ENCODE data around the gene HHAT.
A peak's percentile ranks its signal among the peaks of the same experiment; 100 is the strongest.

The HHAT gene

DNA sequence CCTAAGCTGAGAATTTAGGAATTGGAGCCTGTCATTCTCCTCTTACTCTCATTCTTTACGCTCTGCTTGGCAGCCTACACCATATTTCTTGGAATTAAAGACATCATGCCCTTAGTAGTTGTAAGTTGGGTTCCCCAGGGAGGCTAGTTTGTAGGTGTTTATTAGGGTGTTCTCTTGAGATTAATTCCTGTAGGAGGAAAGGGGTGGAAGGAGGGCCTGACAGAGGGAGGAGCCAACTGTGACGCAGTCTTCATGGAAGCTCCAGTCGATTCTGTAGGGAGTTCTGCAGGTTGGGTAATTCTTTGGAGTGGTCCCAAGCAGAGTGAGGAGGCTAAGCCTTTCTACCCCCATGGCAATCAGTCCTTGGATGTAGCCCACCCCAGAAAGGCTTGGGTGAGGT is 111.4 kb downstream of the HHAT start:
- no peak for DNase-seq (ENCODE audit: low spot score)

DNA sequence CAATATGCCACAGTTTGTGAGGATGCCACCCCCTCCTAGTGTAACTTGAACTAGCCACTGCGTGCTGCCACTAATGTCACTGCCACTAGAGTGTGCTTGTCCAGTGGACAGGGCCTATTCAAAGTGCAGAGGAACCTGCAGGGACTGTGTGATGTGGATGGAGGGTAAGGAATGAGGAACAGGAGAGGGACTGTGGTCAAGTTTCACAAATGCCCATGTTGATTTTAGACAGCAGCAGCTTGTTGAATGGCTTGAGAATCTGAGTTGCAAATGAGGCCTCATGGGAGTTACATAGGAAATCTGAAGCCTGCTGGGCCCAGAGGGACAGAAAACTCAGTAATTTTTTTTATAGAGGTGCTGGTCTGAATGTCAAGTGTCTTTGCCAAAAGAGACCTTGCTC is 112.3 kb downstream of the HHAT start:
- no peak for DNase-seq (ENCODE audit: low spot score)

DNA sequence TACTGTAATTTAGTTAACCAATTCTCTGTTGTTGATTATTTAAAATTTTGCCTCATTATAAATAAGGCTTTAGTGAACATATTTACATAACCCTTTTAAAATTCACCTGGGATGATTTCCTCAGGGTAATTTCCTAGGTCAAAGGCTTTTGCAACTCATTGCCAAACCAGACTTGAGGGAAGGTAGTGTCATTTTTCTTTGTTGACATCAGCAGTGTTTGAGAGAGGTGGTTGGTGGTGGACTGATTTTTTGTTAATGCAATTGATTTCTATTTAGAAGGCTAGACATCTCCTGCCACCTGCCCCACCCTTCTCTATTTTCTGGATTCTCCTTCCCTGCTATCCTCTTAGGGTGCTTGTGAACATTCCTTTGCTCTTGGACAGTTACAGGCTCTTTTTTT is 116.8 kb downstream of the HHAT start:
- no peak for DNase-seq (ENCODE audit: low spot score)

DNA sequence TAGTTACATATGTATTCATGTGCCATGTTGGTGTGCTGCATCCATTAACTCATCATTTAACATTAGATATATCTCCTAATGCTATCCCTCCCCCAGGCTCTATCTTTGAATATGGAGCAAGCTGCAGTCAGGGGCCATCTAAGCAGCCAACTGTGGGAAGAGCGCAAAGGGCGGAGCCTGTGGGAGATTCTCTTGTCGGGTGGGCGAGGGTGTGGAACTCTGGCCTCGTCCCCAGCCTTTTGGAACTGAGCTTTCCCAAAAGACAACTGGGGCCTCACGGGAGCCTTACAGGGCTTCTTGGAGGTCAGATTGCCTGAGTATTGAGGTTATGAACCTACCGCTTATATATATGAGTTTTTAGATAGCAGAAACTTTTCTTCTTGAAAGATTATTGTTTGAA is 117.2 kb downstream of the HHAT start:
- DNase-seq (ENCODE audit: low spot score) = no peak

DNA sequence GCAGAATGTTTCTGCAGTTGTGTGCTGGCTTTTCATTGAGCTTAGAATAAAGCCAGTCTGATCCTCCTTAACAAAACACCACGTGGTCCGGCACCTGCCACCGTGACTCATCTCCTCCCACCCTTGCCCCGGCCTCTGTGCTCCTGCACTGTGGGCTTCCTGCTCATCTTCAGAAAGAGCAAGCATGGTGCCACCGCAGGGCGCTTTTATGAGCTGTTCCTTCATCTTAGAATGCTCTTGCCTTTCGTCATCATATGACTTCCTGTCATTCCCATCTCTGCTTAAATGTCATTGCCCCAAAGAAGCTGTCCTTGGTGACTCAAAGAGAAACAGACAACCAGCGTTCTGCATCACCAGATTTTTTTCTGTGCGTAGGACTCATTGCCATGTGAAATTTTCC is 117.8 kb downstream of the HHAT start:
- DNase-seq (ENCODE audit: low spot score) = no peak

DNA sequence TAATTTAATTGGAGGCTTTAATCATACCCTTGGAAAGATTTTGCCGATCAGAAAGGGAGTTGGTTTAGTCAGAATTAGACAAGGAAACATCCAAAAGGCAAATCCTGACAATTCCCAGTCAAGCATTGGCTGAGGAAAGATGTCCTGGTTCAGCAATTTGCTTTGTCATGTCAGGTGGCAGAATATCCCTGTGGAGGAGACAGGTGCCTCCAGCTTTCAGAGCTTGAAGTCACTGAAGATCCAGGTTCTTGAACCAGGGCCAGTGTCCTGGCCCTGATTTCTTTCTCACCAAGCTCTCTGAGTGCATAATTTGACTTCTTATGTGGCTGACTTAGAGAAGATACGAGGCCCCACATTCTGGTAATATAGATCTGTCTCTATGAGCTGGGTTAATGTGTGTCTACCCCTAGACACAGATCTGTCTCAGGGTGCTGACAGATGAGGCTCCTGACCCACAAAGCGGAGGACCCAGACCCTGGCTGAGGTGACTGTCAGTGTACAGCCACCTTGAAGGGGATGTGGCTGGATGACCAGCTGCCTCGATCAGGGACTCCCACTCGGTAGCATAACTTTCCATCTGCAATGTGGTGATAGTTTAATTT is 118.9 kb downstream of the HHAT start:
- no peak for DNase-seq (ENCODE audit: low spot score)

DNA sequence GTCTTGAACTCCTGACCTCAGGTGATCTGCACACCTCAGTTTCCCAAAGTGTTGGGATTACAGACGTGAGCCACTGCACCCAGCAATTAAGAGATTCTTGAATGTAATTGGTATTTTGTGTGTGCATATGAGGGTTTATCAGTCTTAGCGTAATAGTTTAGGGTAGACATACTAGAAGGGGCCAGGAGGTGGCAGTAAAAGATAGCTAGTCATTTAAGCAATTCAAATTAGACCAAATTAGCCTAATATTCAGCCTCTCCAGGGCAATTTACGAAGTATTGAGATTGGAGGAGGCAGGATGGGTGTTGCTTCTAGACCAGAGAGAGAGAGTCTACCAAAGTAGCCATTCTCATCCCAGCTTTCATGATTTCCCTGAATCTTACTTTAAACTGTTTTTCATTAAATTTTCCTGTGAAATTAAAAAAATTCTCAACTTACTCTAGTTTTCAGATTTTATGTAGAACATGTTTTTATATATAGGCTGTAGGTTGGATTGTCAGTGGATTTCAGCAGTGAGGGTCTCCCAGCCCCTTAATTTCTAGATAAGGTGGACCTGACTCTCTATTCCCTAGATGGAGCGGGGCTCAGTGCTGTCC is 119.7 kb downstream of the HHAT start:
- peak; percentile 74 for DNase-seq (ENCODE audit: low spot score)

DNA sequence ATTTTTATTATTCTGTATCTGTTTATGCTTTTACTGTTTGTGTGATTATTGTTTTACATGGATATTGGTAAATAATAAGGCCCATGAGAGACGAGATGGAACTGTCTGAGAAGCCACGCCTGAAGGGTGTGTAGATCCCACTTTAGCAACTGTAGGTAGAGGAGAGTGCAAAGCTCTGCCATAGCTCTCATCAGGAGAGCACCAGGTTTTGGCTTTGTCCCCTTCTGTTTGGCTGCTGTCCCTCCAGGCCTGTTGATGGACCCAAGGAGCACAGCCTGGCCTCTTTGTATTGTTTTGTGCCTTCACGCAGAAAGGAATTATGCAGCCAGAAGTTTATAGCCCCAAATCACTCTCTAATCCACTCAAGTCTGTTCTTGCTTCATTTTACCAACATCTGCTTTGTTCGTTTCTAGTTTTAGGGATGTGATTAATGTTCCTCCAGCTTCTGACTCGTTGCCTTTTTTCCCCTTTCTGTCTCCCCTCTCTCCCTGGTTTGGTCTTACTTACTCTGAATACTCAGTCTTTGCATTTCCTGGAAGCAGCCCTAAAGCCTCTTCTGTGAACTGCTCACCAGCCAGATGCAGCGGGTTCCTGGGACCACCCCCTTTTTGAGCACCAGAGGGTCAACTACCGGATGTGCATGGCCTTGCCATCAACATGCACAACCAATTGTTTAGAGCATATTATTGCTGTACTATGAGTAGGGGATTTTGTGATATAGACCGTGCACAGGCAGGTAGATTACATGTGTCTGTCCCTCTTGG is 127.3 kb downstream of the HHAT start:
- no peak for DNase-seq (ENCODE audit: low spot score)

DNA sequence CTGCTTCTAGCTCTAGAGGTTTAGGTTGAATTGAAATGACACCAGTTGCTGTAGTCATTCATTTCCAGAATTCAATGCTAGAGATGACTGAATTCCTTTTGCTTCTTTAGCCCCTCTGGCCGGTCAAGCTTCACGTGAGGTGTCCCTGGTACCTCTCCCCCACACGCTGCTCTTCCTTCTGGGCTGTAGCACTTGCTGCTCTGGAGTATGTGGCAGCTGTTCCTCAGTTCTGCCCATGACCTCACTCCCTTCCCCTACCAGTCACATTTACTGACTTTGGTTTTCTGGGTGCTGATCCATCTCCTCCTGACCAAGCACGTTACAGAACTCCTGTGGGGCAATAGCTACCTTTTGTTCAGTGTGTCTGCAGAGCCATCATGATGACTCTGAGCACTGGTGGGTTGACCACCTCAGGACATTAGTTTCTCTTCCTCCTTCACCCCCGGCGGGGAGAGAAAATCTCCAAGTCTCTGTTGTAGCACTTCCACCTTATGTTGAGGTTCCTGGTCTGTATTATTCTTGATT is 128.1 kb downstream of the HHAT start:
- no peak for DNase-seq (ENCODE audit: low spot score)

DNA sequence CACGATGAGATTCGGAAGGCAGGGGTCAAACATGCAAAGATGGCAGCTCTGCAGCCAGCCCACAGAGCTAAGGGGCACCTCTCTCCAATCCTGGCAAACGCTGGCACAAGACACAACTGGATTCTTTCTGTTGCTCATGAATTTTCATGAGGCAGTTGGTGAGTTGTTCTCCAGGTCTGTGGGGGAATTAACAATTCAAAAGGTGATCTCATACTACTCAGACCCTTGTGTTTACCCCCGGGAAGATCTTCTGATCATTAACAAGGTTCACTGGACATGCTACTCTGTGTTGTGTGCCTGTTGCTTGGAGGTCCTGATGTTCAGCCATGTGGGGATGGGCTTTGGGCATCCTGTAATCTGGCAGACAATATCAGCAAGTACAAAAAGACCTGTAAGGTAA is 128.9 kb downstream of the HHAT start:
- DNase-seq (ENCODE audit: low spot score) = no peak

DNA sequence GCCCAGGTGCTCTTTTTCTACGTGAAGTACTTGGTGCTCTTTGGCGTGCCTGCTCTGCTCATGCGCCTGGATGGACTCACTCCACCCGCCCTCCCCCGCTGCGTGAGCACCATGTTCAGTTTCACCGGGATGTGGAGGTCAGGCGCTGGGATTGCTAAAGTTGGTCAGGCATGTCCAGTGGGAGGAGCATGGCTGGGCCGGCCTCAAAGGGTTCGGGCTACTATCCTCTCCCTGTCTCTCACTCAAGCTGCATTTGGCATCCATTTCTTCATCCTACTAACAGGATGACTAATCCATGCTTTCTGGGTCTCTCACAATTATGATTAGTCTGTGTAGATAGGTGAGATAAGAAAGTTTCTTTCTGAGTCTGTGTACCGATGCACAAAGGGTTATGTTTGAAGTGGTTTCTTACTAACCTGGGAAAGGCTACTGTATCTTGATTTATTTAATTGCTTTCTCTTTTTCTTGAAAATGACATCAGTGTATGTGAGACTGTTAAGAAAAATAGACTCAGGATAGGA is 135.9 kb downstream of the HHAT start:
- DNase-seq (ENCODE audit: low spot score) = no peak

DNA sequence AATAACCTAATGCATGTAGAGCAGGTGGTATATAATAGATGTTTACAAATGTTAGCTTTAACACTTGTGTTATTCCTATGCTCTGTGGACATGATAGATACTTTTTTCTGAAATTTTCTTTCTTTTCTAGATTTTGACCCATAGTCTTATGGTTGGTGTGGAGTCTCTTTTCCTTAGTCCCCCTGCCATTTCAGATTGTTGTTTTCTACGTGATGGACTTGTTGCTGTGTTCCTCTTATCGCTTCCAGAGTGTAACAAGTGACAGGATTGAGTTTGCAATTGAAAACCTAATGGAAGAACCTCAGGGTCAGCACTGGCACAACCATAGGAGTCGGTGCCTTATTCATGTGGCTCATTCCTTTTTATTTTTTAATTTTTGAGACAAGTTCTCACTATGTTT is 136.4 kb downstream of the HHAT start:
- DNase-seq (ENCODE audit: low spot score) = no peak

DNA sequence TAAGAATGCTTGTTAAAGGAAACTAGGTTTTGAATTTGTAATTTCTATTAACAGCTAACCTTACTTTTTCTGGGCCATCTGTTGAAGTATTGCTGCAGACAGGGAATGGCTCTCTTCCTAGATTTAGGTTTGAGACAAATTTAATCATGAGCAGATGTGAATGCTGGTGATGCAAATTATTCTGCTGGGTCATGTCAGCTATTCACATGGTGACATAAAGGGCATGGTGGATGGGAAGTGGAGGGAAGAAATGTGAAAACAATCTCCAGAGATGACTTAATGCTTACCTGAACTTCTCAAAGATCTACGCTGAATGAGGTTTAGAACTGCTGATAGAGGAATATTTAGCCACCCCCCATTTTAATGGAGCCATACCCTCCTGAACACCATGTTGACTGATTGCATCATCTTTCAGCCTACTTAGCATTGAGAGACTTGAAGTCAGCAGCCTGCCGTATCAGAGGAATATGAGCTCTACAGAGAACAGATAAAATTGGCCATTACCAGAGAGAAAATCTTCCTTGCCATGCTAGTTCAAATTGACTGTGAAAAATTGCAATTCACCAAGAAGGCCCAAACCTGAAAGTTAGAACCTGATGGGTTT is 138.8 kb downstream of the HHAT start:
- peak; percentile 50 for DNase-seq (ENCODE audit: low spot score)

DNA sequence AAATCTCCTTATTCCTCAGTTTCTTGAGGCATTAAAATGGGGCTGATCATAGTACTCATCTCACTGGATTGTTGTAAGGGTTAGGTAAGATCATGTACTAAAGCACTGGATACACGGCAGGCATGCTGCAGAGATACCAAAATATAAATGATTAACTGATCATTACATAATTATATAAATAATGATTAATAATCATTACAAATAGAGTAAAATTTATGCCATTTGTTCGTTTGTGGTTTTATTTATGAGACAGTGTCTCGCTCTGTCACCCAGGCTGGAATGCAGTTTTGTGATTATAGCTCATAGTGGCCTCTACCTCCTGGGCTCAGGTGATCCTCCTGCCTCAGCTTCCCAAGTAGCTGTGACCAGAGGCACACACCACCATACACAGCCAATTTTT is 140.7 kb downstream of the HHAT start:
- DNase-seq (ENCODE audit: low spot score) = no peak

DNA sequence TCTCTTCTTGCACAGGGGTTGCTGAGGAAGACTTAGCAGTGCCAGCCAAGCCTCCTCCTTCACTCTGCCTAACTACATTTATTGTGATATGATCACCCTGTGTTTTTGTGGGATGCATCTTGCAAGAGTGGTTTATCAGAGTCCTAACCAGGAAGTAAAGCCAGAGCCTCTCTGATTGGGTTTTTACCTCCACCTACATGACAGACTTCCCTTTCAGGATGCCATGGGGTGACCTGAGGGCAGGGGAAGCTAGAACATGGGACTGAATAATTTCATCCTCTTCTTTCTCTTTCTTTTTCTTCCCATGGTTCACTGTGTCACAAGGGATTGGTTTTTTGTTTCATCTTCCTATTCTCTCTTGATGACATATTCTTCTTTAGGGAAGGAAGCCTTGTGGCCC is 146.6 kb downstream of the HHAT start:
- no peak for DNase-seq (ENCODE audit: low spot score)

DNA sequence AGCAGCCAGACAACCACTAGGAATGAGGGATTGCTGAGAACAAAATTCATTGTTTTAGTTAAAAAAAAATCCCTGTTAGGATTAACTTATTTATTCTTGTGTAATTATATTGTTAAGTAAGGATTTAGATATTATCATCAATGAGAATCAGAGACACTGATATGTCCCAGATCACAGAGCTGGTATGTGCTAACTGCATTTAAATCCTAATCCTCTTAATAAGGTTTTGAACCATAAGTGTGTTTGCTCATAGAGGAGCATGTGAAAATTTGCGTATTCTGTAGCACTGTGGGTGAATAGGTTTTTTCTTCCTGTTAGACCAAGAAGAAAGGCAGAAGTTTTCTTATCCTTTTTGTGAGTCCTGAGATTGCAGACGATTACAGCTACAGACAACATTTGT is 147.1 kb downstream of the HHAT start:
- DNase-seq (ENCODE audit: low spot score) = no peak

DNA sequence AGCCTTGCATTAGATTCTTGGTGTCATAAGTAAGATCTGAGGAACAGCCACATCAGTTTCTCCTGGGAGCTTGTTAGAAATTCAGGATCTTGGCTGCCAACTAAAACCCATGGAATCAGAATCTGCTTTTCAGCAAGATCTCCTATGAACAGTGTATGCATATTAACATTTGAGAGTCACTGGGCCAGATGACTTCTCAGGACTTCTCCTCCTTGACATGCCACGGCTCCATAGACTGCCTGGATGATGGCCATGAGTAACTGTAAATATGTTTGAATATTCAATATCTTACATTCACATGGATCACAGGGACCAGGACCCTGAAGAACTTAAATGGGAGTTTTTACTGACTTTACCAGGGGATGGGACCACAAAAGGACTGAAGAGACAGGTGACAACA is 148.0 kb downstream of the HHAT start:
- DNase-seq (ENCODE audit: low spot score) = no peak

DNA sequence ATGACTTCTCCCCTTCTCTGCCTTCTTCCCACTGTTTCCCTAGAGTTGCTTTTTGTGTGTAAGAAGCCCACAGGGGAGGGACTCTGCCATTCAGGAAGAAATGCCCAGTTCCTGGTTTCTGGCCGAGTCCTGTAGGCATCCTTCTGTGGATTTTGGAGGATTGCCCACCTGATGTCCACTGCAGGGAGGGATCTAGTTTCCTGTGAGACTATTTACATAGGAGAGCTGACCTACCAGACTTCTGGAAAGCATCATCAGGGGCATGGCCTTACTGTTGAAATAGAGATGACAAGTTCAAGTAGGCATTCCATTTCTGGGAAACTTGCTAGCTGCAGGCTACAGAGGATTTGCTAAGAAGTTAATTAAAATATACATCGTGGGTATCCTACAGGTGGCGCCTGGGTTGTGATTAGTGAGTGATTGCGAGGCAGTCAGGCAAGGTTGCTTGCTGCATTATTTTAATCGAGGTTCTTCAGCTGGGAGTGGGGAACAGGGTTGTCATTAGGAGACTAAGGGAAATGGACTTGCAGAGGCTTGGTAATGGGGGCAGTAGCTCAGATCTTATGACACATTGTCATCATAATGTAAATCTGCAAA is 148.7 kb downstream of the HHAT start:
- DNase-seq (ENCODE audit: low spot score) = no peak

DNA sequence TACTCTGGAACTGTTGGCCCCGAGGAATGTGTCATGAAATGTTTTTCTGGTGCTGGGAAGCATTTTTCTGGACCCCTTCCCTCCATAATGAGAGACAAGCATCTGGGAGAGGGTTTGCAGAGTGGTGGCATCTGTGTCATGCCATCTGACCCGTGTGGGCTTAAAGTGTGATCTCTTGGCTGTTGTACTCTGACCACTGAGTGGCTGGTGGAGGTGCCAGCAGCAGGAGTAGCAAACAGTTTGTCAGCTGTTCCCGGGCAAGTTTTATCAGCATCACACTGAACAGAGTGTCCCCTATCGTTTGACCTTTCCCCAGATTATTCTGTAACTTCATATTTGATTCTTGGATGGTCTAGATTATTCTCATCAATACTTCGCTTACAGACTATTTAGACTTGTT is 150.1 kb downstream of the HHAT start:
- no peak for DNase-seq (ENCODE audit: low spot score)

DNA sequence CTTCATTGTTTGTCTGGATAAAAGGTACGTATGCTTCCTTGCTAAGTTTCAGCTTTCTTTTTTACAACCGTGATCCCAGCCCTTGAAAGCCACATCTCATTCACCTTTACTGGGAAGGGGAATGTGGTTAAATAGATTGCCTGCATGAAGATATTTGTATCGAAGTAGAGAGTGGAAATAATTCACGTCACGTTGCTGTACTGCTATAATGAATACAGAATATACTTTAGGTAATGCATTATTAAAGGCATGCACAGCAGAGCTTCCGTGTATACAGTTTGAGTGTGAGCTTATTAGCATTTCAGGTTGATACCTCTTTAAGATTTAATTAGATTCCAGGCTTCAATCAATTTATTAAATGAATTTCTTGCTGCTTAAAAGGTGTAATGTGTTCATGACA is 153.8 kb downstream of the HHAT start:
- no peak for DNase-seq (ENCODE audit: low spot score)

DNA sequence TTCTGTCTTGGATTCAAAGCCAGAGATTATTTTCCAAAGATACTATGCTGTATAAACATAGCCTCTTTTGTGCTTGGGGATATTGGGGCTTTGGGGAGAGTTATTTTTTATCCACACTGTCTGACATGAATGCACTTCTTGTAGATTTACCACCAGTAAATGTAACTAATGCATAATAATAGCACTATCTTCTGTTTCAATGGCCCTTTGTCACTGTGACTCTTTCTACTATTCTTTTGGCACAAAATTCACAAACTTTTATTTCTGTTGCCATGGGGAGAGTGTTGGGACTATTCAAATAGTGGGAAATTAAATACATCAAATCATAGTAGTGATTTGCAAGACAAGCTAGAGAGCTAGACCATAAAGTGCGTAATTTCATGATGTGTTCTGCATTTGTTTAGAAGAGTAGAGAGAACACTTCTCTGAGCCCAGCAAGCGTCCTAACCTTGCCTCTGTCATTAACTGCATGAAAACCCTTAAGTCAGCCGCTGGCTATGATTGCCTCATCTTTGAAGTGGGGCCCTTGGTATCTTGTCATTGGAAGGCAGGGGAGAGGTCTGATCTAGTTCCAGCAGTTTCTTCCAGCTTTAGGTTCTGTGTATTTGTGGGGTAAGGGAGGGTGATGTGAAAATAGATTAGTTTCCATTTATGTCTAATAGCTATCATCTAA is 154.4 kb downstream of the HHAT start:
- DNase-seq (ENCODE audit: low spot score) = no peak

DNA sequence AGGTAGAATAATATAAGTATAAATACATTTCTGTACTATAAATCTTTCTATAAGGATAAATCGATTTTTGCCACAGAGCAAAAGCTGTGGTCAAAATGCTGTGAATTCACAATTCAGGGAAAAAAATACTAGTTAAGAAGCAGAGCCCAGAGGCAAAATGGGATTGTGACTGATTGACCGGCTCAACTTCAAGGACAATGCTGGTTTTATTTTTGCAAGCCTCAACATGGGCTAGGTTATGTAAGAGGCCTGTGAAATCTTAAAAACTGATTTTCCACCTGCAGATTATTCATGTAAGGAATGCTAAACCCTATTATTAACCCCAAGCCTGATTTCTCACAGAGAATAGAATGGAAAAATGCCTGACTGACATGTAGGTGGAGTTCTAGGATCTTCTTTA is 155.1 kb downstream of the HHAT start:
- no peak for DNase-seq (ENCODE audit: low spot score)
